Liver (tissue), 9 donors: Measurements from ENCODE around the gene RPS6KC1. TPM values are rescaled to one million over a fixed set of nuclear protein-coding genes. Genes with fewer than 3 reads are reported as not detected.

Source experiments
- DNase-seq: peaks from one replicate; pipeline ENCODE4 v3.0.0-alpha.2; 2017; ENCODE audit warnings: low spot score
- H3K27ac ChIP-seq, 2 donors: one replicate each; pipeline ENCODE4 v1.7.0; 2013; ENCODE audit warnings: inconsistent platforms in 2 of 2, low read length in 2 of 2, control low read depth in 1 of 2, low read depth in 1 of 2, mild to moderate bottlenecking in 1 of 2
- H3K27me3 ChIP-seq, 4 donors: one replicate each; pipeline versions ENCODE4 v1.6.1 to v1.7.0; 2013; ENCODE audit warnings: low read length in 3 of 4, inconsistent platforms in 1 of 4, mild to moderate bottlenecking in 1 of 4, moderate library complexity in 1 of 4; ENCODE audit not compliant: control insufficient read depth in 4 of 4, insufficient read depth in 4 of 4
- H3K36me3 ChIP-seq, 4 donors: one replicate each; pipeline versions ENCODE4 v1.6.1 to v1.7.0; 2013; ENCODE audit warnings: low read length in 3 of 4, mild to moderate bottlenecking in 3 of 4, low read depth in 1 of 4, moderate library complexity in 1 of 4; ENCODE audit not compliant: control insufficient read depth in 4 of 4, insufficient read depth in 3 of 4
- H3K4me1 ChIP-seq, 4 donors: one replicate each; pipeline versions ENCODE4 v1.6.1 to v1.7.0; 2013; ENCODE audit warnings: low read length in 3 of 4, mild to moderate bottlenecking in 3 of 4, moderate library complexity in 1 of 4; ENCODE audit not compliant: control insufficient read depth in 4 of 4, insufficient read depth in 4 of 4
- H3K4me3 ChIP-seq, 3 donors: one replicate each; pipeline versions ENCODE4 v1.6.1 to v1.7.0; 2013; ENCODE audit warnings: low read length in 3 of 3, control low read depth in 1 of 3, low read depth in 1 of 3, mild to moderate bottlenecking in 1 of 3
- H3K9ac ChIP-seq, 2 donors: one replicate each; pipeline ENCODE4 v1.7.0; 2013; ENCODE audit warnings: low read length in 2 of 2, mild to moderate bottlenecking in 2 of 2, moderate library complexity in 2 of 2, control low read depth in 1 of 2, low read depth in 1 of 2
- H3K9me3 ChIP-seq, 4 donors: one replicate each; pipeline versions ENCODE4 v1.6.1 to v1.7.0; 2013; ENCODE audit warnings: low read length in 3 of 4; ENCODE audit not compliant: control insufficient read depth in 4 of 4
- CTCF ChIP-seq: fragments of 150-350 bp; IDR thresholded peaks from 2 replicates; pipeline ENCODE4 v1.5.1; 2017; ENCODE audit warnings: improper control_type of control experiment, low read depth, low read length; ENCODE audit not compliant: missing input control
- EGR1 ChIP-seq, 2 donors: IDR thresholded peaks; 2 replicates each; pipeline ENCODE4 v1.6.1; 2016 to 2018; ENCODE audit warnings: antibody characterized with exemption in 2 of 2, low read depth in 2 of 2
- HNF4A ChIP-seq, 2 donors: conservative IDR thresholded peaks; 2 replicates each; pipeline ENCODE4 v1.6.1; 2016; ENCODE audit warnings: antibody characterized with exemption in 2 of 2, mild to moderate bottlenecking in 2 of 2
- HNF4G ChIP-seq: IDR thresholded peaks from 2 replicates; pipeline ENCODE4 v1.6.1; 2016; ENCODE audit warnings: antibody characterized with exemption
- MAX ChIP-seq: IDR thresholded peaks from 2 replicates; pipeline ENCODE4 v1.6.1; 2016; ENCODE audit warnings: antibody characterized with exemption
- RAD21 ChIP-seq, 2 donors: IDR thresholded peaks; 2 replicates each; pipeline ENCODE4 v1.6.1; 2016; ENCODE audit warnings: antibody characterized with exemption in 2 of 2, mild to moderate bottlenecking in 2 of 2
- REST ChIP-seq: IDR thresholded peaks from 2 replicates; pipeline ENCODE4 v1.6.1; 2016; ENCODE audit warnings: antibody characterized with exemption, mild to moderate bottlenecking
- TAF1 ChIP-seq: conservative IDR thresholded peaks from 2 replicates; pipeline ENCODE4 v1.6.1; 2016; ENCODE audit warnings: antibody characterized with exemption, mild to moderate bottlenecking
- ZBTB33 ChIP-seq: IDR thresholded peaks from 2 replicates; pipeline ENCODE4 v1.6.1; 2016; ENCODE audit warnings: antibody characterized with exemption
- WGBS: extraction: QIAGEN DNeasy Blood & Tissue Kit; methylation state at CpG from one replicate; pipeline ENCODE4 v1.1.7; 2013; 5-methylcytosine and 5-hydroxymethylcytosine counted together
- polyA plus RNA-seq, 2 donors: library from polyadenylated mRNA; stranded (reverse) in 1 of 2; unstranded in 1 of 2; fragments of 200-250 nt in 1 of 2; fragments of >200 nt in 1 of 2; fragmentation: Nextera tagmentation in 1 of 2; extraction: Ambion mirVana in 1 of 2; gene quantifications; one replicate each; pipeline versions ENCODE4 v1.2.1 to v1.2.3, GENCODE V29; 2013 to 2015
- total RNA-seq, 2 donors: library from RNA; depleted of rRNA; stranded (reverse); fragments of >200 nt; gene quantifications; one replicate each; pipeline ENCODE4 v1.2.3, GENCODE V29; 2014
- donor health status: healthy.
- donor health status: healthy.
- donor health status: healthy.
- donor health status: healthy.
- donor health status: healthy.

The RPS6KC1 gene
- total and polyA plus RNA-seq, 4 donors: 3.5 to 15.6 (median 9.8) TPM

- 98% methylated on average over 1 of the region's 1 CpG for WGBS
- H3K4me1 ChIP-seq: no peaks in the 10 kb centered on the region
- H3K27ac ChIP-seq: no peak overlapping the region
- TF ChIP-seq CTCF: no peak
- TF ChIP-seq EGR1 (IDR thresholded peaks at IDR 0.05; ENCODE audit: low read depth in 2 of 2): no peak
- no peaks in the 10 kb centered on the region for H3K27me3 ChIP-seq
- peaks cover 0 to 3% (median 0%) of the 10 kb centered on the region in 4 donors for H3K36me3 ChIP-seq
- no peaks in the 10 kb centered on the region for H3K9me3 ChIP-seq
- H3K9ac ChIP-seq: no peak overlapping the region
- H3K4me3 ChIP-seq: no peak overlapping the region
- DNase-seq: no peak
These were observed 55.3 kb downstream of the RPS6KC1 start for GRCh38 chr1:213106298-213106697.

- no peaks in the 10 kb centered on the region for H3K27me3 ChIP-seq
- DNase-seq: no peak
- no peak overlapping the region for H3K4me3 ChIP-seq
- peaks cover 0 to 3% (median 0%) of the 10 kb centered on the region in 4 donors for H3K36me3 ChIP-seq
- TF ChIP-seq HNF4A (conservative IDR thresholded peaks at IDR 0.05) (no peak), EGR1 (IDR thresholded peaks at IDR 0.05; ENCODE audit: low read depth in 2 of 2) (no peak), ZBTB33 (no peak), RAD21 (IDR thresholded peaks at IDR 0.05) (no peak), MAX (no peak), HNF4G (no peak), REST (no peak), TAF1 (no peak)
- H3K4me1 ChIP-seq: no peaks in the 10 kb centered on the region
- WGBS: 96% methylated on average over 2 of the region's 2 CpGs
- no peak overlapping the region for H3K9ac ChIP-seq
- H3K27ac ChIP-seq: no peak overlapping the region
- H3K9me3 ChIP-seq: no peaks in the 10 kb centered on the region
These were observed 56.6 kb downstream of the RPS6KC1 start for GRCh38 chr1:213107613-213108012.
